ENCODE data around the gene HLA-DQA2.
A peak's percentile ranks its signal among the peaks of the same experiment; 100 is the strongest.
"Not testable (repeated sequence)": the region's sequence is repeated elsewhere in the genome, so short reads cannot be mapped to it uniquely, and the experiment has no call there.

The HLA-DQA2 gene

GRCh38 chr6:32779036-32779435, 37.8 kb downstream of the HLA-DQA2 start:
- no peak for DNase-seq (ENCODE audit: low read depth in 3 of 3)

GRCh38 chr6:32782923-32783322, 41.7 kb downstream of the HLA-DQA2 start:
- DNase-seq (ENCODE audit: low read depth in 3 of 3): not testable (repeated sequence)

- DNase-seq (ENCODE audit: low read depth in 3 of 3): peak in 2 of 3 donors; percentile 8 to 13
These were observed 44.8 kb downstream of the HLA-DQA2 start for GRCh38 chr6:32785781-32786533.

- DNase-seq (ENCODE audit: low read depth in 3 of 3): no peak
These were observed 49.1 kb downstream of the HLA-DQA2 start for GRCh38 chr6:32790306-32790705.

- DNase-seq (ENCODE audit: low read depth in 3 of 3): no peak
These were observed 51.8 kb downstream of the HLA-DQA2 start for GRCh38 chr6:32792901-32793435.

- DNase-seq (ENCODE audit: low read depth in 3 of 3): no peak
These were observed 53.3 kb downstream of the HLA-DQA2 start for GRCh38 chr6:32794510-32794909.
